ENCODE measurements around the gene SMIM33. TPM values are rescaled to one million over a fixed set of nuclear protein-coding genes. Genes with fewer than 3 reads are reported as not detected.
A peak's percentile ranks its signal among the peaks of the same experiment; 100 is the strongest.

The SMIM33 gene
- total RNA-seq, 1 experiment from 2014 or later, result not detected

GRCh38 chr5:139517683-139518564 is 47.1 kb downstream of the SMIM33 start:
- ATAC-seq, result peak; percentile 87
- ChIA-PET CTCF (interaction anchor here (0.7 to 8.4 kb wide), 13 partner anchors 13 to 176 kb away, joined by 3 to 208 read pairs (median 3); partner anchors contain the start of genes CXXC5, DNAJC18 and UBE2D2), POLR2A (no interaction called here)
- Mint-ChIP-seq H3K36me3 (no peaks in the 10 kb centered on the region), H3K4me1 (peaks cover 33% of the 10 kb centered on the region), H3K4me3 (peak overlapping the region; percentile 61), H3K9me3 (no peaks in the 10 kb centered on the region), H3K27ac (peak overlapping the region; percentile 82; the same call in 1 of the 2 replicates), H3K27me3 (ENCODE audit: low read depth) (peaks cover 24% of the 10 kb centered on the region)
- peak; percentile 95 for DNase-seq (ENCODE audit: low spot score)
- 0 out of 2 replicates have a peak, but pooled peaks have one; percentile 9 for TF ChIP-seq ZNF263 (CRISPR knock-in tag; IDR thresholded peaks at IDR 0.05; ENCODE audit: low read depth)
- no peak for TF ChIP-seq ZNF671 (CRISPR knock-in tag; IDR thresholded peaks at IDR 0.05)
- TF ChIP-seq ATF2 (CRISPR knock-in tag; IDR thresholded peaks at IDR 0.05; ENCODE audit: borderline replicate concordance, low read depth), result peak; percentile 66; the same call in 1 of the 2 replicates
- peak; percentile 86 for TF ChIP-seq ESRRA (CRISPR knock-in tag; IDR thresholded peaks at IDR 0.05; ENCODE audit: borderline replicate concordance)
- peak; percentile 67; the same call in 1 of the 2 replicates for TF ChIP-seq USF1 (CRISPR knock-in tag; IDR thresholded peaks at IDR 0.05)
- TF ChIP-seq SMAD3 (CRISPR knock-in tag; IDR thresholded peaks at IDR 0.05; ENCODE audit: borderline replicate concordance), result peak; percentile 76; the same call in 1 of the 2 replicates
- peak; percentile 25; the same call in 1 of the 2 replicates for TF ChIP-seq SMAD4 (CRISPR knock-in tag; IDR thresholded peaks at IDR 0.05)
- TF ChIP-seq, protein P1, sequence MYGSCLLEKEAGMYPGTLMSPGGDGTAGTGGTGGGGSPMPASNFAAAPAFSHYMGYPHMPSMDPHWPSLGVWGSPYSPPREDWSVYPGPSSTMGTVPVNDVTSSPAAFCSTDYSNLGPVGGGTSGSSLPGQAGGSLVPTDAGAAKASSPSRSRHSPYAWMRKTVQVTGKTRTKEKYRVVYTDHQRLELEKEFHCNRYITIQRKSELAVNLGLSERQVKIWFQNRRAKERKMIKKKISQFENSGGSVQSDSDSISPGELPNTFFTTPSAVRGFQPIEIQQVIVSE (CRISPR knock-in tag; IDR thresholded peaks at IDR 0.05; ENCODE audit: borderline replicate concordance), result no peak
- TF ChIP-seq TEAD1 (CRISPR knock-in tag; IDR thresholded peaks at IDR 0.05), result peak; percentile 81
- TF ChIP-seq SP1 (CRISPR knock-in tag; conservative IDR thresholded peaks at IDR 0.05), result peak; percentile 82
- no peak for TF ChIP-seq ZNF121 (CRISPR knock-in tag; IDR thresholded peaks at IDR 0.05)
- peak; percentile 97 for TF ChIP-seq CTCF (IDR thresholded peaks at IDR 0.05)
- TF ChIP-seq NFATC4 (CRISPR knock-in tag; IDR thresholded peaks at IDR 0.05), result no peak
- TF ChIP-seq HMGXB4 (CRISPR knock-in tag; IDR thresholded peaks at IDR 0.05), result peak; percentile 100
- peak; percentile 75 for TF ChIP-seq FOXP4 (CRISPR knock-in tag; IDR thresholded peaks at IDR 0.05)
- no peak for TF ChIP-seq E2F1 (CRISPR knock-in tag; IDR thresholded peaks at IDR 0.05)
- TF ChIP-seq NFYB (CRISPR knock-in tag; conservative IDR thresholded peaks at IDR 0.05; ENCODE audit: low read depth), result 0 out of 2 replicates have a peak, but pooled peaks have one; percentile 14
- peak; percentile 30; the same call in 1 of the 2 replicates for TF ChIP-seq NFE2L1 (CRISPR knock-in tag; IDR thresholded peaks at IDR 0.05)
- TF ChIP-seq, protein P2, sequence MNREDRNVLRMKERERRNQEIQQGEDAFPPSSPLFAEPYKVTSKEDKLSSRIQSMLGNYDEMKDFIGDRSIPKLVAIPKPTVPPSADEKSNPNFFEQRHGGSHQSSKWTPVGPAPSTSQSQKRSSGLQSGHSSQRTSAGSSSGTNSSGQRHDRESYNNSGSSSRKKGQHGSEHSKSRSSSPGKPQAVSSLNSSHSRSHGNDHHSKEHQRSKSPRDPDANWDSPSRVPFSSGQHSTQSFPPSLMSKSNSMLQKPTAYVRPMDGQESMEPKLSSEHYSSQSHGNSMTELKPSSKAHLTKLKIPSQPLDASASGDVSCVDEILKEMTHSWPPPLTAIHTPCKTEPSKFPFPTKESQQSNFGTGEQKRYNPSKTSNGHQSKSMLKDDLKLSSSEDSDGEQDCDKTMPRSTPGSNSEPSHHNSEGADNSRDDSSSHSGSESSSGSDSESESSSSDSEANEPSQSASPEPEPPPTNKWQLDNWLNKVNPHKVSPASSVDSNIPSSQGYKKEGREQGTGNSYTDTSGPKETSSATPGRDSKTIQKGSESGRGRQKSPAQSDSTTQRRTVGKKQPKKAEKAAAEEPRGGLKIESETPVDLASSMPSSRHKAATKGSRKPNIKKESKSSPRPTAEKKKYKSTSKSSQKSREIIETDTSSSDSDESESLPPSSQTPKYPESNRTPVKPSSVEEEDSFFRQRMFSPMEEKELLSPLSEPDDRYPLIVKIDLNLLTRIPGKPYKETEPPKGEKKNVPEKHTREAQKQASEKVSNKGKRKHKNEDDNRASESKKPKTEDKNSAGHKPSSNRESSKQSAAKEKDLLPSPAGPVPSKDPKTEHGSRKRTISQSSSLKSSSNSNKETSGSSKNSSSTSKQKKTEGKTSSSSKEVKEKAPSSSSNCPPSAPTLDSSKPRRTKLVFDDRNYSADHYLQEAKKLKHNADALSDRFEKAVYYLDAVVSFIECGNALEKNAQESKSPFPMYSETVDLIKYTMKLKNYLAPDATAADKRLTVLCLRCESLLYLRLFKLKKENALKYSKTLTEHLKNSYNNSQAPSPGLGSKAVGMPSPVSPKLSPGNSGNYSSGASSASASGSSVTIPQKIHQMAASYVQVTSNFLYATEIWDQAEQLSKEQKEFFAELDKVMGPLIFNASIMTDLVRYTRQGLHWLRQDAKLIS (CRISPR knock-in tag; IDR thresholded peaks at IDR 0.05; ENCODE audit: borderline replicate concordance), result no peak
- peak; percentile 69; the same call in 1 of the 2 replicates for TF ChIP-seq MYBL2 (CRISPR knock-in tag; IDR thresholded peaks at IDR 0.05)
- peak; percentile 74; the same call in 1 of the 2 replicates for TF ChIP-seq ZBTB21 (CRISPR knock-in tag; IDR thresholded peaks at IDR 0.05; ENCODE audit: borderline replicate concordance)
